SHP77 treated with DMSO at 0.1 percent for 48 hours (cell line): ENCODE data around the gene C1QTNF4.
A peak's percentile ranks its signal among the peaks of the same experiment; 100 is the strongest.
"Not testable (repeated sequence)": the region's sequence is repeated elsewhere in the genome, so short reads cannot be mapped to it uniquely, and the experiment has no call there.

Experiments
- DNase-seq: peaks from one replicate; lab custom pipeline; 2025; lab: John Stamatoyannopoulos, UW

The C1QTNF4 gene

DNA sequence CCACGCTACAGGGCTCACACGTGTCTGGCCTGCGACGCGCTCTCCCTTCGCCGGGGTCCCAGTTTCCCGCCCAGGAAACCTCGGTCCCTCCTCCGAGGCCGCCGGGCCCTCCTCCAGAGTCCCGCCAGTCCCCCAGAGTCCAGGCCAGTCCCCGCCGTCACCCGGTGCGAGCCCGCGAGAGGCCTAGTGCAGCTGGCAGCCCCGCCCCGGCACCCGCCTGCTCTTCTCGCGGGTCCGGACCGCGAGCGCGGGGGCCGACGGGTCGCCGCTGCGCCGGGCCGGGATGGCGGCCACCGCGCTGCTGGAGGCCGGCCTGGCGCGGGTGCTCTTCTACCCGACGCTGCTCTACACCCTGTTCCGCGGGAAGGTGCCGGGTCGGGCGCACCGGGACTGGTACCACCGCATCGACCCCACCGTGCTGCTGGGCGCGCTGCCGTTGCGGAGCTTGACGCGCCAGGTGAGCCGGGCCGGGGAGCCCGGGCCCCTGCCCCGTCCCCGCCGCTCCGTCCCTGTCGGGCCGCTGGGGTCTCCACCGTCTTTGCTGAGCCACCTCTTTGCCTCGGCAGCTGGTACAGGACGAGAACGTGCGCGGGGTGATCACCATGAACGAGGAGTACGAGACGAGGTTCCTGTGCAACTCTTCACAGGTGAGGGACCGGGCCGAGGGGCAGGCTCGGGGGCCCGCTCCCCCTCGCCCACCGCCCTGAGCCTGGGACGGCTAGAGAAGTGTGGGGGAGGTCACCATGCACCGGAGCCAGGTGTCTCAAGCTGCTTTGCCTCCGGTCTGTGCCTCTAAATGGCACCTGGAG lies 28.7 kb downstream of the C1QTNF4 start, which contains the start of gene PTPMT1:
Gene PTPMT1 (plus strand): TSS at position 260 of the 809 bp plus-strand sequence. CDS start 24 bp downstream, at position 284.
- peak; percentile 36 for DNase-seq

DNA sequence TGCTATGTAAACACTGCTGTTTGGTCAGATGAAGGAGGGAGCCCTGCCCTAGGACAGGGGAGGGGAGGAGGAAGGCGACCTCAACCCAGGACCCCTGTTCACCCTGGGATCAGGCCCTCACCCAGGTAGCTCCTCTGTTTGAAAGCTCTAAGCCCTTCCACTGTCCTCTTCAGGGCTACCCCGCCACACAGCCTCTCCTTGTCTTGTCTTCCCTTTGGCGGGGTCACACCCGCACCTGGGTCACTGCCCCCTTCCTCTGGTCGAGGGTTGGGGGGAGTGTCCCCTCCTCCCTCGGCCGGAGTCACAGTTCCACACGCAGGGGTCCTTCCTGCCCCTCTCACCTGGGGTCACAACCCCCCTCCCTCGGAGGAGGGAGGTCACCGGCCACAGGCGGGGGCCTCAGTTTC lies 29.3 kb downstream of the C1QTNF4 start:
- no peak for DNase-seq

DNA sequence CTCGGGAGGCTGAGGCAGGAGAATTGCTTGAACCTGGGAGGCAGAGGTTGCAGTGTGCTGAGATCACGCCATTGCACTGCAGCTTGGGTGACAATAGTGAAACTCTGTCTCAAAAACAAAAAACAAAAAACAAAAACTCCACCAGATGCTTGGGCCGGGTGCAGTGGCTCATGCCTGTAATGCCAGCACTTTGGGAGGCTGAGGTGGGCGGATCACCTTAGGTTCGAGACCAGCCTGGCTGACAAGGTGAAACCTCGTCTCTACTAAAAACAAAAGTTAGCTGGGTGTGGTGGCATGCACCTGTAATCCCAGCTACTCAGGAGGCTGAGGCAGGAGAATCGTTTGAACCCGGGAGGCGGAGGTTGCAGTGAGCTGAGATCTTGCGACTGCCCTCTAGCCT lies 29.8 kb downstream of the C1QTNF4 start:
- DNase-seq: not testable (repeated sequence)

DNA sequence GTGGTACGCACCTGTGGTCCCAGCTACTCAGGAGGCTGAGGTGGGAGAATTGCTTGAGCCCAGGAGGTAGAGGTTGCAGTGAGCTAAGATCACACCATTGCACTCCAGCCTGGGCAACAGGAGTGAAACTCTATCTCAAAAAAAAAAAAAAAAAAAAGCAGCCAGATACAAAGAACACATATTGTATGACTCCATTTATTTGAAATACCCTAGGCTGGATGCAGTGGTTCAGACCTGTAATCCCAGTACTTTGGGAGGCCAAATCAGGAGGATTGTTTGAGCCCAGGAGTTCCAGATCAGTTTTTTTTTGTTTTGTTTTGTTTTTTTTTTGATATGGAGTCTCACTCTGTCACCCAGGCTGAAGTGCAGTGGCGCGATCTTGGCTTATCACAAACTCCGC lies 31.8 kb downstream of the C1QTNF4 start:
- DNase-seq: not testable (repeated sequence)

DNA sequence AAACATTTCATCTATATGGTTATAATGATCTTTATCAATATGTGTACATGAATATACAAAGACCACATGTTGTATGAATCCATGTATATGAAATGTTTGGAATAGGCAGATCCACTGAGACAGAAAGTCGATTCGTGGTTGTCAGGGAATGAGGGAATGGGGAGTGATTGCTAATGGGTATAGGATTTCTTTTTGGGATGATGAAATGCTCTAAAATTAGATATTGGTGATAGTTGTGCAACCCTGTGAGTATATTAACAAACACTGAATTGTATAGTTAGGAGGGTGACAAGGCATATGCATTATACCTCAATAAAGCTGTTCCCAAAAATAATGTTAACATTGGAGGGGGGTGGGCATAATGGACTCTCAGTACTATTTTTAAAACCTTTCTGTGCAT lies 33.8 kb downstream of the C1QTNF4 start:
- no peak for DNase-seq

DNA sequence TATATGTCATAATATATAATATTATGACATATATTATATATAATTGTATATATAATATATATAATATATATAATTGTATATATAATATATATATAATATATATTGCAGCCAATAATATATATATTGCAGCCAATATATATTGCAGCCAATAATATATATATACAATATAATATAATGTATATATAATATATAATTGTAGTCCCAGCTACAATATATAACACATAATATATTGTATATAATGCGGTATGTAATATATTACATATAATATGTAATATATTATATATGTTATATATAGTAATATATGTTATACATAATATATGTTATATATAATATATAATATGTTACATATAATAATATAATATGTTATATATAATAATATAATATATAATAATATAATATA lies 35.5 kb downstream of the C1QTNF4 start:
- DNase-seq: no peak

DNA sequence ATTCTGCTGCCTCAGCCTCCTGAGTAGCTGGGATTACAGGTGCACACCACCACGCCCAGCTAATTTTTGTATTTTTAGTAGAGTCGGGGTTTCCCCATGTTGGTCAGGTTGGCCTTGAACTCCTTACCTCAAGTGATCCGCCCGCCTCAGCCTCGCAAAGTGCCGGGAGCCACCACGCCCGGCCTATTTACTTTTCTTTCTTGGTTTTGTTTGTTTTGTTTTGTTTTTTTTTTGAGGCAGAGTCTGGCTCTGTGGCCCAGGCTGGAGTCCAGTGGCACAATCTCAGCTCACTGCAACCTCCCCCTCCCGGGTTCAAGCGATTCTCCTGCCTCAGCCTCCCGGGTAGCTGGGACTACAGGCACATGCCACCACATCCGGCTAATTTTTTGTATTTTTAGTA lies 37.2 kb downstream of the C1QTNF4 start:
- DNase-seq: not testable (repeated sequence)

DNA sequence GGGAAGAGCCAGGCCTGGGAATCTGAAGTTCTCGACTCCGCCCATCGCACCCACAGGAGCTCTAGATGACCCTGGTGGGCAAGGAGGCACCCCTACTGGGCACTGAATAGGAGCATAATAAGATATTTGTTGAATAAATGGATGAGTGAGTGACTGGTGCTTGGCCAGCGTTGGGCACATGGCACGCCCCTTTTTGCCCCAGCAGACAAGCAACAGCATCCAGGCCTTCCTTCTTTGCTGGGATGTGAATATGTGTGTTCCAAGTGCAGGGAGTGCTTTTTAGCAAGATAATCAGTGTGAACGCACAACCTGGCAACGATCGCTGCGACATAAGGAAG lies 40.8 kb downstream of the C1QTNF4 start:
- DNase-seq: peak; percentile 84

DNA sequence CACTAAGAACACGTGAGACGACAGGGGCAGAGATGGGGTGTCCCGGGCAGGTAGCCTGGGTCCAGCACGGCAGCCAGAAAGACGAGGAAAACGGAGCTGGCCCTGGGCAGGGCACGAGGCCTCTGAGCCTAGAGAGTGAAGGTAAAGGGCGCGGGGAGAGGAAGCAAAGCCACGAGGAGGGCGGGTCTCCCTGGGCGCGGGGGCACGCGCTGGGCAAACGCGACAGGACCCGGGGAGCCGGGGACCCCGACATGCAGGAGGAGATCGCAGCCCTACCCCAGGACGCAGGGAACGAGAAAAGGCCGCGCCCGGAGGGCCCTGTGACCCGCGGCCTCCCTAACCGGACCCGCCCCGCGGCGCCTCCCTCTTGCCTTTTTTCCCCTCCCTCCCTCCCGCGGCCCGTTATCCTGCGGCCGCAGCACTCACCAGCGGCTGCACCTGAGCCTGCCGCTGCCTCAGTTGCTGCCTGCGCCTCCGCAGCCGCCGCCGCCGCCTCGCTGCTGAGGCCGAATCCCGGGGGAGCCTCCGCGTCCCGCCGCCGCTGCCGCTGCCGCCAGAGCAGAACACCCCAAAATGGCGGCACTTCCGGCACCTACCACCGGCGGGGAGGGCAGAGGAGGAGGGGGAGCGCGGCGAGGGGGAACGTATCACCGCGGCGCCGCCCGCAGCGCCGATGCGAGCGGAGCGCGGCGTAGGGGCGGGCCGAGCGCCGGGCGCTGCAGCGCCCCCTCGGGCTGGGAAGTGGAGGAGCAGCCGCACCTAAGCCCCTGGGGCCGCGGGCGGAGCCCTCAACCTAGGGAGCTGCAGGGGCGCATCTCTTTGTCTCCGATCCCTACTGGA lies 41.4 kb downstream of the C1QTNF4 start, which contains the start of gene CELF1:
Gene CELF1 (minus strand): TSS at position 567 of the 840 bp plus-strand sequence. CDS start 53,609 bp downstream, outside the sequence.
- DNase-seq: peak; percentile 87

DNA sequence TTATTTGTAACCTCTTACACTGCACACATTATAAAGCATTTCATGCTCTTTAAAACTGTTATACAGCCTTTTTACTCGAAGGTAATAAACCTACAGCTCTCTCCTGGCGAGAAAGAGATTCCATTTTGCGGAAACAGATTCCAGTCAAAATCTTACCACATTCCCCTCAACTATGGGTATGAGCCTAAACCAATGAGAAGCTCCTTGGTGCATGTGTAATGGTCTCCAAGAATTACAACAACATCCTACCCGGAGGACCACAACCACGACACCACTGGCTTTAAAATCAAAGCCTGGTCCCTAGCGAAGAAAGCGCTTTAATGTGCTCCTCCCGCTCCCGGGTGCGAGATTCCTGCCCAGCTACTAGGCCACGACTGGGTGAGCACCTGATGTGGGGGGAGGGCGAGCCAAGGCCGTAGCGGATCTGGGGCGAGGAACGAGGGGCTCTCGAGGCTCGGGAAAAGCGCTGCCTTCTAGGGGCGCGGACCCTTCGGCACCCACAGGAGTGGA lies 42.1 kb downstream of the C1QTNF4 start:
- peak; percentile 16 for DNase-seq

DNA sequence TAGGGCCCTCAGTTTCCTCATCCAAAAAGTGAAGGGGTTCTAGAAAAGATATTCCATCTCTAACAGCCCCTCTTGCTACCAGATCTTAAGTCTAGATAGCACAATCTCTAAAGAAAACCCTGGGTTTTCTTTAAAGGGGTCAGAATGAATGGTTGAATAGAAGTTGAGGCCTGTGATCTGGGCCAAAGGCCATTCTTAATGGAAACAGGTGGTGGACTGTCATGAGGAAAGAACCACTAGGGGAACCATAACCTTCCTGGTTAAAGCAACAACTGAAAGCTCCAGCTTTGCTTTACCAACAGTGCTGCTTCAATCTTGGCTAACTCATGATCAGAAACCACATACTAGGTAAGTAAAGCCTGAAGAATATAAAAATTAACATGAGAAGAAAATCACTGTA lies 43.1 kb downstream of the C1QTNF4 start:
- no peak for DNase-seq

DNA sequence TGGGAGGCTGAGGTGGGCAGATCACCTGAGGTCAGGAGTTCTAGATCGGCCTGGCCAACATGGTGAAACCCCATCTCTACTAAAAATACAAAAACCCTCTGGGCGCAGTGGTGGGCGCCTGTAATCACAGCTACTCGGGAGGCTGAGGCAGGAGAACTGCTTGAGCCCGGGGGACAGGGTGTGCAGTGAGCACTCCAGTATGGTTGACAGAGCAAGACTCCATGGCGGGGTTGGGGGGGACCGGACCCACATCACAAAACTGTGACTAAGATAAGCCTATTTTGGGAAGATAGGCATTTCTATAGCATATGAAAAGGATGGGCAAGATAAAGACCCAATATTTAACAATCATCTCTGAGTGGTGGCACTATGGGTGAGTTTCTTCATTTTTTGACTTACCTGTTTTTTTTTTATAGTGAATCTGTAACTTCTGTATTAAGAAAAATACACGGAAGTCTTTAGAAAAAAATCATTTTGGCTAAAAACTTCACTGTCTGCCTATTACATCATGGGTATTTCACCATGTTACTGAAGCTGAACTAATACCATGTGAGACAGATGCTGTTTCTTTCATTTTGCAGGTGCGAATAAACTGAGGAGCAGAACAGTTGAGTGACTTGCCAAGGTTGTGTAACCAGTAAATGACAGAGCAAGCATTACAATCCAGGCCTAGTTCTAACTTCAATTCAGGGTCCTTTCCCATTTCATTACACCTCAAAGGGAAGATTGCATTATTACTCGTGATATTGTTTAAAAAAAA lies 43.7 kb downstream of the C1QTNF4 start:
- no peak for DNase-seq

DNA sequence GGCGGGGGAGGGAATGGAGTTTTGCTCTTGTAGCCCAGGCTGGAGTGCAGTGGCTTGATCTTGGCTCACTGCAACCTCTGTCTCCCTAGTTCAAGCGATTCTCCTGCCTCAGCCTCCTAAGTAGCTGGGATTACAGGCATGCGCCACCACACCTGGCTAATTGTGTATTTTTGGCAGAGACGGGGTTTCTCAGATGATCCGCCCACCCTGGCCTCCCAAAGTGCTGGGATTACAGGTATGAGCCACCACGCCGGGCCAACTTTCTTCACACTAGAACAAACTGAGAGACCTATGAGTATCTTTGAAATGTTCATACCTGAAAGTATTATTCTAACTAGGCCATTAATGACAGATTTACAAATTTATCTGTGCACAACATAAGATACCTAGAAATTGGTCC lies 47.9 kb downstream of the C1QTNF4 start:
- not testable (repeated sequence) for DNase-seq

DNA sequence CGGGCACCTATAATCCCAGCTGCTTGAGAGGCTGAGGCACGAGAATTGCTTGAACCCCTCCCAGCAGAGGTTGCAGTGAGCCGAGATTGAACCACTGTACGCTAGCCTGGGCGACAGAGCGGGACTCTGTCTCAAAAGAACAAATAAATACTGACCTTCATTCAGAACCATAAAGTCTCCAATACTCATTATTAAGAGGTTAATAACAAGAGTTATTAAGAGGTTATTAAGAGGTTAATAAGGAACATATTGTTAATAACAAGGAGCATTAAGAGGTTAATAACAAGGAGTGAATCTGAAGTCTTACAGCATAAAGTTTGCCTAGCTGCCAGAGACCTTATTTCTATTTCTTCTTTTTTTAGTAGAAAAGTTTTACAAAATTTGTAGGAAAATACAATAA lies 48.9 kb downstream of the C1QTNF4 start:
- no peak for DNase-seq

DNA sequence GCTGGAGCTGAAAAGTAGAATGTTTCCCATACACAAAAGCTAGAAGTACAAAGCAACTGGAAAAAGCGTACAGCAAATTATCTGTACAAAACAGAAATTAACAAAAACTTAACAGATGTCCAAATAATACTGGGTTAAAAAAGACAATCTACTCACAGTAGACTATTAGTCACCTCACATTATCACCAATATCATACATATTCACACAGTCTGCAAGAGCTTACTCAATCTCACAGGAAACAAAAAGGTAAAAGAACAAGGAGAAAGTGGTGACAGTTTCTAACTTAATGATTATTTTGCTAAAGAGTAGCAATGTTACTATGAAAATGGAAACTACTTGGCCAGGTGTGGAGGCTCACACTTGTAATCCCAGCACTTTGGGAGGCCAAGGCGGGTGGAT lies 53.1 kb downstream of the C1QTNF4 start:
- no peak for DNase-seq

DNA sequence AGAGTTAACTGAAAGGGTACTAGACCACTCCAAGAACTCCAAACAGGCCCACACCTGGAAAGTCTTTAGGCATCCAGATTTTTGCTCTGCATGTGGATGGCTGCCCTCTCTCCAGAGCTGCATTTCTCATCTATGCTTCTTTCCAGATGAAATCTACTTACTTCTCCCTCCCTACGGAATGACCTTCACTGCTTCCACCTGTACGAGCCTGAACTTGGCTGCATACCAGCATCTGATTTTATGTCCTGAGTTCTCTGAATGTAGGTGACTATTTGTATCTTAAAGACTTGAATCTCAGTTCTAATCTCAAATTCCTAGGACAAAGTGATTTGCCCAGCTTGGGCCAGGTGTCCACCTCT lies 54.6 kb downstream of the C1QTNF4 start:
- DNase-seq: no peak
